GM23338 (cell line): ENCODE results near the gene GALNT7.

Experiments
- JUNB ChIP-seq: IDR thresholded peaks from one replicate; pipeline ENCODE4 v1.6.1; 2016; ENCODE audit warnings: antibody characterized with exemption; ENCODE audit not compliant: unreplicated experiment
- TF ChIP-seq, protein P1 (sequence below), 2 experiments: fragments of 200-600 bp in 1 of 2; sonication (generic) in 1 of 2; conservative IDR thresholded peaks; 2 replicates each; pipeline versions ENCODE4 v1.5.1 to v1.6.1; 2016 to 2017; ENCODE audit warnings: antibody characterized with exemption in 2 of 2, low read depth in 2 of 2, mild to moderate bottlenecking in 2 of 2, moderate library complexity in 1 of 2

- no peak for TF ChIP-seq JUNB
- TF ChIP-seq, protein P1, sequence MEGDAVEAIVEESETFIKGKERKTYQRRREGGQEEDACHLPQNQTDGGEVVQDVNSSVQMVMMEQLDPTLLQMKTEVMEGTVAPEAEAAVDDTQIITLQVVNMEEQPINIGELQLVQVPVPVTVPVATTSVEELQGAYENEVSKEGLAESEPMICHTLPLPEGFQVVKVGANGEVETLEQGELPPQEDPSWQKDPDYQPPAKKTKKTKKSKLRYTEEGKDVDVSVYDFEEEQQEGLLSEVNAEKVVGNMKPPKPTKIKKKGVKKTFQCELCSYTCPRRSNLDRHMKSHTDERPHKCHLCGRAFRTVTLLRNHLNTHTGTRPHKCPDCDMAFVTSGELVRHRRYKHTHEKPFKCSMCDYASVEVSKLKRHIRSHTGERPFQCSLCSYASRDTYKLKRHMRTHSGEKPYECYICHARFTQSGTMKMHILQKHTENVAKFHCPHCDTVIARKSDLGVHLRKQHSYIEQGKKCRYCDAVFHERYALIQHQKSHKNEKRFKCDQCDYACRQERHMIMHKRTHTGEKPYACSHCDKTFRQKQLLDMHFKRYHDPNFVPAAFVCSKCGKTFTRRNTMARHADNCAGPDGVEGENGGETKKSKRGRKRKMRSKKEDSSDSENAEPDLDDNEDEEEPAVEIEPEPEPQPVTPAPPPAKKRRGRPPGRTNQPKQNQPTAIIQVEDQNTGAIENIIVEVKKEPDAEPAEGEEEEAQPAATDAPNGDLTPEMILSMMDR (conservative IDR thresholded peaks at IDR 0.05; ENCODE audit: low read depth in 2 of 2): no peak
Measured at GRCh38 chr4:173217075-173217474, 48.5 kb downstream of the GALNT7 start.
